ENCODE measurements around the gene GNAI3.

GRCh38 chr1:109642626-109643025 is 94.2 kb downstream of the GNAI3 start:
- no peak for TF ChIP-seq KLF13 (CRISPR knock-in tag; IDR thresholded peaks at IDR 0.05)
- TF ChIP-seq ZBTB7A (CRISPR knock-in tag; IDR thresholded peaks at IDR 0.05) = no peak
- no peak for TF ChIP-seq HNRNPH1 (optimal IDR thresholded peaks at IDR 0.05; ENCODE audit: low read depth, low read length)
- no peak for TF ChIP-seq SIN3A (IDR thresholded peaks at IDR 0.05; ENCODE audit: borderline replicate concordance, low read depth, low read length)
